ENCODE measurements around the gene TMEM72.

DNA sequence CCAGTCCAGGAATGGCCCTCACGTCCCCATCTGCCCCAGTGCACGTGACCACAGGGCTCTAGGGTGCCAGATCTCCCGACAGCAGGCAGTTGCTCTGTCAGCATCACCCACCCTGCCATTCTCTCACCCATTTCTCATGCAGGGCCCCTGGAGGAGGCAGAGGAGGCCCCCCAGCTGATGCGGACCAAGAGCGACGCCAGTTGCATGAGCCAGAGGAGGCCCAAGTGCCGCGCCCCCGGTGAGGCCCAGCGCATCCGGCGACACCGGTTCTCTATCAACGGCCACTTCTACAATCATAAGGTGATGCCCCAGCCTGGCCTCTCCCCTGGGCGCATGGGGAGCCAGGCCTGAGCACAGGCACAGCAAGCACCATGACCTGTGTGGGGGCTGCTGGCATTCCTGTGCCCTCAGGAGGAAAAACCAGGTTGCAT is 73.5 kb downstream of the TMEM72 start:
- TF ChIP-seq POLR2A (IDR thresholded peaks at IDR 0.05; ENCODE audit: low read length) (no peak), GATA1 (IDR thresholded peaks at IDR 0.05; ENCODE audit: low read depth, low read length) (no peak)

All from erythroblast (primary cell).